CD4-positive, alpha-beta T cell treated with Interleukin-15 for 4 hours (primary cell): ENCODE measurements around the gene FXYD3.

Experiments
- DNase-seq: peaks from one replicate; pipeline ENCODE4 v3.0.0-alpha.2; 2020; ENCODE audit warnings: low spot score

The FXYD3 gene

GRCh38 chr19:35106898-35107541, 8.6 kb upstream of the FXYD3 start:
- DNase-seq: no peak

GRCh38 chr19:35107545-35107944, 8.1 kb upstream of the FXYD3 start:
- no peak for DNase-seq

- DNase-seq: no peak
Measured at GRCh38 chr19:35108730-35109129, 6.9 kb upstream of the FXYD3 start.

- DNase-seq: no peak
Measured at GRCh38 chr19:35109395-35110112, 6.1 kb upstream of the FXYD3 start.

GRCh38 chr19:35110974-35111373, 4.6 kb upstream of the FXYD3 start:
- no peak for DNase-seq

- no peak for DNase-seq
Measured at GRCh38 chr19:35112995-35113688, 2.5 kb upstream of the FXYD3 start.

- peak; percentile 65 for DNase-seq
Measured at GRCh38 chr19:35114353-35115176, 1.1 kb upstream of the FXYD3 start.

GRCh38 chr19:35116072-35116801, 614 bp downstream of the FXYD3 start:
- no peak for DNase-seq

- DNase-seq: no peak
Measured at GRCh38 chr19:35117116-35117515, 1.5 kb downstream of the FXYD3 start.

GRCh38 chr19:35117799-35118198, 2.2 kb downstream of the FXYD3 start:
- no peak for DNase-seq

- DNase-seq: no peak
Measured at GRCh38 chr19:35118268-35119020, 2.8 kb downstream of the FXYD3 start.

- no peak for DNase-seq
Measured at GRCh38 chr19:35119091-35119490, 3.5 kb downstream of the FXYD3 start.

- DNase-seq: no peak
Measured at GRCh38 chr19:35119578-35120155, 4.0 kb downstream of the FXYD3 start.

- DNase-seq: no peak
Measured at GRCh38 chr19:35120492-35120891, 4.9 kb downstream of the FXYD3 start.

- DNase-seq: no peak
Measured at GRCh38 chr19:35120898-35121297, 5.3 kb downstream of the FXYD3 start.

GRCh38 chr19:35122687-35123551, 7.3 kb downstream of the FXYD3 start:
- no peak for DNase-seq

- DNase-seq: no peak
Measured at GRCh38 chr19:35123573-35123972, 8.0 kb downstream of the FXYD3 start.

GRCh38 chr19:35124098-35125060, 8.8 kb downstream of the FXYD3 start:
- DNase-seq: peak; percentile 90
